ENCODE results near the gene SYCP2. TPM values are rescaled to one million over a fixed set of nuclear protein-coding genes. Genes with fewer than 3 reads are reported as not detected.

SYCP2 gene
- total and polyA plus RNA-seq, 4 donors: 1.0 to 6.7 (median 2.5) TPM

- H3K9me3 ChIP-seq (ENCODE audit: control insufficient read depth in 4 of 4, insufficient read depth in 3 of 4, low read length in 3 of 4): peaks cover 0 to 2% (median 0%) of the 10 kb centered on the region in 4 donors
- no peak overlapping the region for H3K9ac ChIP-seq (ENCODE audit: insufficient read depth in 1 of 2, low read length in 2 of 2)
- no peaks in the 10 kb centered on the region for H3K36me3 ChIP-seq (ENCODE audit: control insufficient read depth in 4 of 4, insufficient read depth in 4 of 4, low read length in 4 of 4)
- H3K4me1 ChIP-seq (ENCODE audit: control insufficient read depth in 5 of 5, insufficient read depth in 5 of 5, low read length in 5 of 5): no peaks in the 10 kb centered on the region
- 79 to 91% methylated on average over 4 of the region's 4 CpGs for WGBS, 2 donors
- ATAC-seq (ENCODE audit: insufficient read depth, low FRiP score): no peak
- no peak overlapping the region for H3K27ac ChIP-seq (ENCODE audit: low read depth in 1 of 2, low read length in 1 of 2)
- TF ChIP-seq CTCF (IDR thresholded peaks at IDR 0.05; ENCODE audit: control extremely low read depth, extremely low read depth): no peak
- no peak for DNase-seq
- H3K4me3 ChIP-seq: no peak overlapping the region
- H3K27me3 ChIP-seq (ENCODE audit: control insufficient read depth in 3 of 3, insufficient read depth in 3 of 3, low read length in 2 of 3): peaks cover 0 to 3% (median 0%) of the 10 kb centered on the region in 3 donors
Measured at GRCh38 chr20:59817406-59817805, 116.0 kb downstream of the SYCP2 start.

- TF ChIP-seq CTCF (IDR thresholded peaks at IDR 0.05; ENCODE audit: control extremely low read depth, extremely low read depth): no peak
- peaks cover 0 to 3% (median 0%) of the 10 kb centered on the region in 3 donors for H3K27me3 ChIP-seq (ENCODE audit: control insufficient read depth in 3 of 3, insufficient read depth in 3 of 3, low read length in 2 of 3)
- peaks cover 0 to under 1% (median 0%) of the 10 kb centered on the region in 4 donors for H3K9me3 ChIP-seq (ENCODE audit: control insufficient read depth in 4 of 4, insufficient read depth in 3 of 4, low read length in 3 of 4)
- WGBS, 2 donors: 54 to 83% methylated on average over 4 of the region's 4 CpGs
- no peaks in the 10 kb centered on the region for H3K4me1 ChIP-seq (ENCODE audit: control insufficient read depth in 5 of 5, insufficient read depth in 5 of 5, low read length in 5 of 5)
- no peak overlapping the region for H3K27ac ChIP-seq (ENCODE audit: low read depth in 1 of 2, low read length in 1 of 2)
- no peaks in the 10 kb centered on the region for H3K36me3 ChIP-seq (ENCODE audit: control insufficient read depth in 4 of 4, insufficient read depth in 4 of 4, low read length in 4 of 4)
- H3K9ac ChIP-seq (ENCODE audit: insufficient read depth in 1 of 2, low read length in 2 of 2): no peak overlapping the region
- no peak overlapping the region for H3K4me3 ChIP-seq
- DNase-seq: no peak
- no peak for ATAC-seq (ENCODE audit: insufficient read depth, low FRiP score)
Measured at GRCh38 chr20:59816146-59816738, 117.2 kb downstream of the SYCP2 start.

GRCh38 chr20:59814840-59815340, 118.5 kb downstream of the SYCP2 start:
- Histone ChIP-seq H3K36me3 (ENCODE audit: control insufficient read depth in 4 of 4, insufficient read depth in 4 of 4, low read length in 4 of 4) (no peaks in the 10 kb centered on the region), H3K9ac (ENCODE audit: insufficient read depth in 1 of 2, low read length in 2 of 2) (no peak overlapping the region), H3K27ac (ENCODE audit: low read depth in 1 of 2, low read length in 1 of 2) (no peak overlapping the region), H3K4me1 (ENCODE audit: control insufficient read depth in 5 of 5, insufficient read depth in 5 of 5, low read length in 5 of 5) (no peaks in the 10 kb centered on the region), H3K9me3 (ENCODE audit: control insufficient read depth in 4 of 4, insufficient read depth in 3 of 4, low read length in 3 of 4) (no peaks in the 10 kb centered on the region), H3K27me3 (ENCODE audit: control insufficient read depth in 3 of 3, insufficient read depth in 3 of 3, low read length in 2 of 3) (peaks cover 0 to 3% (median 0%) of the 10 kb centered on the region in 3 donors), H3K4me3 (no peak overlapping the region)
- ATAC-seq (ENCODE audit: insufficient read depth, low FRiP score) (no peak), DNase-seq (no peak)
- no peak for TF ChIP-seq CTCF (IDR thresholded peaks at IDR 0.05; ENCODE audit: control extremely low read depth, extremely low read depth)
- 79 to 92% methylated on average over 8 of the region's 8 CpGs for WGBS, 2 donors
